Tibial nerve (tissue), 4 donors: ENCODE measurements around the gene SLC25A21. TPM values are rescaled to one million over a fixed set of nuclear protein-coding genes. Genes with fewer than 3 reads are reported as not detected.
"Not testable (repeated sequence)": the region's sequence is repeated elsewhere in the genome, so short reads cannot be mapped to it uniquely, and the experiment has no call there.

Source experiments
- DNase-seq, 2 donors: peaks; one replicate each; pipeline ENCODE4 v3.0.0-alpha.2; 2019; ENCODE audit warnings: low spot score in 2 of 2
- H3K27ac ChIP-seq, 4 donors: fragments of 200-600 bp; sonication (generic) in 3 of 4; one replicate each; pipeline ENCODE4 v1.5.1; 2017 to 2019; ENCODE audit warnings: mild to moderate bottlenecking in 1 of 4
- H3K27me3 ChIP-seq, 2 donors: fragments of 200-600 bp; sonication (generic) in 1 of 2; one replicate each; pipeline versions ENCODE4 v1.5.1 to v1.6.0; 2017 to 2019
- H3K36me3 ChIP-seq, 3 donors: fragments of 200-600 bp; sonication (generic); one replicate each; pipeline ENCODE4 v1.5.1; 2018 to 2019
- H3K4me1 ChIP-seq, 4 donors: fragments of 200-600 bp; sonication (generic) in 3 of 4; one replicate each; pipeline ENCODE4 v1.5.1; 2017 to 2019
- H3K4me3 ChIP-seq, 4 donors: fragments of 200-600 bp; sonication (generic) in 3 of 4; one replicate each; pipeline ENCODE4 v1.5.1; 2017 to 2019; ENCODE audit warnings: mild to moderate bottlenecking in 1 of 4, moderate library complexity in 1 of 4
- H3K9me3 ChIP-seq, 4 donors: fragments of 200-600 bp; sonication (generic) in 3 of 4; one replicate each; pipeline ENCODE4 v1.5.1; 2017 to 2019
- CTCF ChIP-seq, 5 experiments: fragments of 200-600 bp in 3 of 5; fragments of 450-650 bp in 2 of 5; sonication (generic) in 3 of 5; IDR thresholded peaks; one replicate each; pipeline ENCODE4 v1.5.1; 2016 to 2019; ENCODE audit warnings: antibody characterized with exemption in 5 of 5, mild to moderate bottlenecking in 3 of 5, moderate library complexity in 2 of 5
- EP300 ChIP-seq, 2 donors: sonication (generic); formaldehyde crosslinking; IDR thresholded peaks; one replicate each; pipeline ENCODE4 v1.6.1; 2017; ENCODE audit warnings: antibody characterized with exemption in 2 of 2, mild to moderate bottlenecking in 1 of 2
- POLR2A ChIP-seq, 2 donors: fragments of 450-650 bp; IDR thresholded peaks; one replicate each; pipeline ENCODE4 v1.6.1; 2017; ENCODE audit warnings: antibody characterized with exemption in 2 of 2, mild to moderate bottlenecking in 2 of 2, moderate library complexity in 2 of 2
- WGBS, 2 donors: methylation state at CpG; one replicate each; pipeline ENCODE4 v1.1.5; 2018; 5-methylcytosine and 5-hydroxymethylcytosine counted together
- total RNA-seq, 4 donors: library from RNA; depleted of rRNA; stranded (reverse); fragments of >200 nt; gene quantifications; one replicate each; pipeline ENCODE4 v1.1.0, GENCODE V29; 2016

The SLC25A21 gene
- total RNA-seq, 4 donors from 2014 or later: 0.30 to 0.98 (median 0.42) TPM; not detected in 1

DNA sequence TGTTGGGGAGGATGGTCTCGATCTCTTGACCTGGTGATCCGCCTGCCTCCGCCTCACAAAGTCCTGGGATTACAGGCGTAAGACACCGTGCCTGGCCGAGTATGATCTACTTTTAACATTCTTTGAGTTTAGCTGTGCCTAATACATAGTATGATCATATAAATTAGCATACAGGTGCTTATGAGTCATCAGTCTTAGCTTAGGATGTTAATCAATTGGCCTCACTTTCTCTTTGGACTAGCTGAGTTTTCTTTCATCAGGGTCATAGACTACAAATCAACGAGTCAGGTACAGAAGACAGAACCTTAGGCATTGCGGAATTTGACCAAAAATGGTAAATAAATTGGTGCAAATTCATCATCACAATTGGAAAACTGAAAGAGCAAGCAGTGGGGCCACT lies 2.2 kb downstream of the SLC25A21 start:
- Histone ChIP-seq H3K4me1 (peaks cover 0 to 27% (median 8%) of the 10 kb centered on the region in 4 donors), H3K4me3 (no peak overlapping the region), H3K27me3 (no peaks in the 10 kb centered on the region), H3K27ac (no peak overlapping the region), H3K36me3 (no peaks in the 10 kb centered on the region), H3K9me3 (no peaks in the 10 kb centered on the region)
- TF ChIP-seq CTCF (IDR thresholded peaks at IDR 0.05) (no peak), EP300 (IDR thresholded peaks at IDR 0.05) (no peak), POLR2A (IDR thresholded peaks at IDR 0.05) (no peak)
- DNase-seq: no peak
- WGBS, 2 donors: 89 to 94% methylated on average over 8 of the region's 8 CpGs

- Histone ChIP-seq H3K9me3 (no peaks in the 10 kb centered on the region), H3K27ac (no peak overlapping the region), H3K36me3 (no peaks in the 10 kb centered on the region), H3K27me3 (no peaks in the 10 kb centered on the region), H3K4me3 (no peak overlapping the region), H3K4me1 (peaks cover 0 to 16% (median 8%) of the 10 kb centered on the region in 4 donors)
- WGBS, 2 donors: 89 to 96% methylated on average over 4 of the region's 4 CpGs
- TF ChIP-seq CTCF (IDR thresholded peaks at IDR 0.05) (no peak), EP300 (IDR thresholded peaks at IDR 0.05) (no peak), POLR2A (IDR thresholded peaks at IDR 0.05) (no peak)
- no peak for DNase-seq
Measured at GRCh38 chr14:37168721-37169120, 3.7 kb downstream of the SLC25A21 start.

DNA sequence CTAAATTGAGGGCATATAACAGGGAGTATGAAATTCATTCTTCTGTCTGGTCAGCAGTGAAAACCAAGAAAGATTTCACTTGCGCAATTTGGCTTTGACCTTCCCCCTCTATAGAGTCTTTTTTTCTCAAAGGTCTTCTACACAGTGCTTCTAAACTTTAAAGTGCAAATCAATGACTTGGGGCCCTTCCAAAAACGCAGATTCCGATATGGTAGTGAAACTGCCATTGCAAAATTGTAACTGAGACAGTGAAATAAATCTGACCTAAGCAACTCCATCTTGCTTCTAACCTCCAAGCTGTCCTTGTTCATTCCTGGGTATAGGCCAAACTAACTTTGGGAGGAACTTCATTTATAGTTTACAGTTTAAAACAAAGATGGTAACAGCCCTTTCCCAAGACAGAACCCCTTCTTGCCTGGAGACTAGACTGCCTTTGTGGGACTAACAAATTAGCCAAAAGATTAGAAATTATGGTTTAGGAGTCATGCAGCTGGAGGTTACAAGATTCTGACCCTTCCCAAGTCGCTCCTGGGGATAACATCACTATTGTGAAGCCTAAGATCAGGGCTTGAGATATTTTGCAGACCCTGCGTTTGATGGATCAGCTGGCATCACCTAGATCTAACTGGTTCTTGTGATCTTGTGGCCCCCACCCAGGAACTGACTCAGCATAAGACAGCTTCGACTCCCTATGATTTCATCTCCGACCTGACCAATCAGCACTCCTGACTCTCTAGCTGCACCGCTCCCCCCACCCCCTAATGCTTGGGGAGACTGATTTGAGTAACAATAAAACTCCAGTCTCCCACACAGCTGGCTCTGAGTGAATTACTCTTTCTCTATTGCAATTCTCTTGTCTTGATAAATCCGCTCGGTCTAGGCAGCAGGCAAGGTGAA lies 5.0 kb downstream of the SLC25A21 start:
- no peak overlapping the region for H3K27ac ChIP-seq
- H3K4me1 ChIP-seq: peaks cover 0 to 5% (median 0%) of the 10 kb centered on the region in 4 donors
- no peaks in the 10 kb centered on the region for H3K36me3 ChIP-seq
- H3K27me3 ChIP-seq: no peaks in the 10 kb centered on the region
- no peak overlapping the region for H3K4me3 ChIP-seq
- DNase-seq: no peak
- no peaks in the 10 kb centered on the region for H3K9me3 ChIP-seq
- WGBS, 2 donors: 68 to 74% methylated on average over 10 of the region's 10 CpGs
- TF ChIP-seq POLR2A (IDR thresholded peaks at IDR 0.05): no peak
- TF ChIP-seq EP300 (IDR thresholded peaks at IDR 0.05): no peak
- no peak for TF ChIP-seq CTCF (IDR thresholded peaks at IDR 0.05)

DNA sequence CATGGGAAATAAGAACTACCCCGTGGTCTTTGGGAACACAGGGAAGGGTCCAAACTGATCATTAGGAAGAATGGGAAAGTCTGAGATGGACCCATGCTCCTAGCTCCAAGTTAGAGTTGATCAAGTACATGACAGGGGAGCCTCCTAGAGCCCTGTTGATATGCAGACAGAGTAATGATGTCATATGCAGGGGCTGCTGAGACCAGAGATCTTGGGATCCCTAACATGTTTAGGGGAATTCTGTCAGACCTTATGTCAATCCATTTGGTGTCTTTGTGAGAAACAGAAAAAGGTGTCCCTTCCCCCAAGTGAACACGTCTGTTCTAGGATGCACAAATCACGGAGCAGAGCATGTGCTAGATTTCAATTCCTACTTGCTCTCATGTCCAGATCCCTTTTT lies 6.6 kb downstream of the SLC25A21 start:
- no peaks in the 10 kb centered on the region for H3K4me1 ChIP-seq
- no peaks in the 10 kb centered on the region for H3K36me3 ChIP-seq
- no peak for TF ChIP-seq CTCF (IDR thresholded peaks at IDR 0.05)
- TF ChIP-seq POLR2A (IDR thresholded peaks at IDR 0.05): no peak
- TF ChIP-seq EP300 (IDR thresholded peaks at IDR 0.05): no peak
- H3K27me3 ChIP-seq: no peaks in the 10 kb centered on the region
- peaks cover 0 to 5% (median 0%) of the 10 kb centered on the region in 4 donors for H3K9me3 ChIP-seq
- H3K4me3 ChIP-seq: no peak overlapping the region
- H3K27ac ChIP-seq: no peak overlapping the region
- 80 to 92% methylated on average over 3 of the region's 3 CpGs for WGBS, 2 donors
- no peak for DNase-seq

DNA sequence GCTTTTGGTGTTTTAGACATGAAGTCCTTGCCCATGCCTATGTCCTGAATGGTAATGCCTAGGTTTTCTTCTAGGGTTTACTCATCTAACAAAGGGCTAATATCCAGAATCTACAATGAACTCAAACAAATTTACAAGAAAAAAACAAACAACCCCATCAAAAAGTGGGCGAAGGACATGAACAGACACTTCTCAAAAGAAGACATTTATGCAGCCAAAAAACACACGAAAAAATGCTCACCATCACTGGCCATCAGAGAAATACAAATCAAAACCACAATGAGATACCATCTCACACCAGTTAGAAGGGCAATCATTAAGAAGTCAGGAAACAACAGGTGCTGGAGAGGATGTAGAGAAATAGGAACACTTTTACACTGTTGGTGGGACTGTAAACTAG lies 10.1 kb downstream of the SLC25A21 start:
- not testable (repeated sequence) for H3K27ac ChIP-seq, H3K4me3 ChIP-seq, H3K9me3 ChIP-seq, H3K4me1 ChIP-seq, DNase-seq, H3K27me3 ChIP-seq, H3K36me3 ChIP-seq
- 63 to 100% methylated on average over 1 to 2 of the region's 2 CpGs for WGBS, 2 donors
